Ovary (tissue), 3 donors: ENCODE results near the gene VPREB1.

ENCODE experiments used
- CTCF ChIP-seq, 3 donors: fragments of 450-650 bp in 2 of 3; fragments of 200-600 bp in 1 of 3; IDR thresholded peaks; one replicate each; pipeline versions ENCODE4 v1.5.1 to v1.8.0; 2016 to 2022; ENCODE audit warnings: antibody characterized with exemption in 3 of 3, mild to moderate bottlenecking in 1 of 3
- EP300 ChIP-seq: sonication (generic); formaldehyde crosslinking; IDR thresholded peaks from one replicate; pipeline ENCODE4 v1.6.1; 2017; ENCODE audit warnings: antibody characterized with exemption
- POLR2A ChIP-seq: fragments of 450-650 bp; IDR thresholded peaks from one replicate; pipeline ENCODE4 v1.6.1; 2017; ENCODE audit warnings: antibody characterized with exemption, mild to moderate bottlenecking, moderate library complexity
- donor health status: DM: no; HTN: no; CAD: no.

- no peak for TF ChIP-seq CTCF (IDR thresholded peaks at IDR 0.05)
- no peak for TF ChIP-seq POLR2A
- no peak for TF ChIP-seq EP300
Measured at GRCh38 chr22:22243033-22243680, 1.4 kb upstream of the VPREB1 start.
